Fibroblast of peridontal ligament (primary cell): ENCODE results near the gene PCDHA8.
"Not testable (repeated sequence)": the region's sequence is repeated elsewhere in the genome, so short reads cannot be mapped to it uniquely, and the experiment has no call there.

Experiments used
- DNase-seq: peaks from one replicate; pipeline ENCODE4 v3.0.0-alpha.2; 2010; ENCODE audit errors: extremely low read depth

PCDHA8 gene

GRCh38 chr5:140875085-140876065, 34.4 kb downstream of the PCDHA8 start, which contains the start of gene PCDHA12:
TSS of gene PCDHA12 (plus strand) at chr5:140875308. CDS start at chr5:140875473, 165 bp downstream.
- no peak for DNase-seq

DNA sequence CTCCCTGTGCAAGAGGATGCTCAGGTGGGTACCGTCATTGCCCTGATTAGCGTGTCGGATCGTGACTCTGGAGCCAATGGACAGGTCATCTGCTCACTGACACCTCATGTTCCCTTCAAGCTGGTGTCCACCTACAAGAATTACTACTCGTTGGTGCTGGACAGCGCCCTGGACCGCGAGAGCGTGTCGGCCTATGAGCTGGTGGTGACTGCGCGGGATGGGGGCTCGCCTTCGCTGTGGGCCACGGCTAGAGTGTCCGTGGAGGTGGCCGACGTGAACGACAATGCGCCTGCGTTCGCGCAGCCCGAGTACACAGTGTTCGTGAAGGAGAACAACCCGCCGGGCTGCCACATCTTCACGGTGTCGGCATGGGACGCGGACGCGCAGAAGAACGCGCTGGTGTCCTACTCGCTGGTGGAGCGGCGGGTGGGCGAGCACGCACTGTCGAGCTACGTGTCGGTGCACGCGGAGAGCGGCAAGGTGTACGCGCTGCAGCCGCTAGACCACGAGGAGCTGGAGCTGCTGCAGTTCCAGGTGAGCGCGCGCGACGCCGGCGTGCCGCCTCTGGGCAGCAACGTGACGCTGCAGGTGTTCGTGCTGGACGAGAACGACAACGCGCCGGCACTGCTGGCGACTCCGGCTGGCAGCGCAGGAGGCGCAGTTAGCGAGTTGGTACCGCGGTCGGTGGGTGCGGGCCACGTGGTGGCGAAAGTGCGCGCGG, 35.7 kb downstream of the PCDHA8 start:
- not testable (repeated sequence) for DNase-seq

DNA sequence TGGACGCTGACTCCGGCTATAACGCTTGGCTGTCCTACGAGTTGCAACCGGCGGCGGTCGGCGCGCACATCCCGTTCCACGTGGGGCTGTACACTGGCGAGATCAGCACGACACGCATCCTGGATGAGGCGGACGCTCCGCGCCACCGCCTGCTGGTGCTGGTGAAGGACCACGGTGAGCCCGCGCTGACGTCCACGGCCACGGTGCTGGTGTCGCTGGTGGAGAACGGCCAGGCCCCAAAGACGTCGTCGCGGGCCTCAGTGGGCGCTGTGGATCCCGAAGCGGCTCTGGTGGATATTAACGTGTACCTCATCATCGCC, 36.2 kb downstream of the PCDHA8 start:
- no peak for DNase-seq

GRCh38 chr5:140881889-140882590, 41.1 kb downstream of the PCDHA8 start, which contains the start of gene PCDHA13:
TSS of gene PCDHA13 (plus strand) at chr5:140882124. CDS start at chr5:140882269, 145 bp downstream.
- DNase-seq: no peak

GRCh38 chr5:140882591-140882899, 41.6 kb downstream of the PCDHA8 start:
- no peak for DNase-seq

GRCh38 chr5:140883373-140883772, 42.4 kb downstream of the PCDHA8 start:
- DNase-seq: no peak

DNA sequence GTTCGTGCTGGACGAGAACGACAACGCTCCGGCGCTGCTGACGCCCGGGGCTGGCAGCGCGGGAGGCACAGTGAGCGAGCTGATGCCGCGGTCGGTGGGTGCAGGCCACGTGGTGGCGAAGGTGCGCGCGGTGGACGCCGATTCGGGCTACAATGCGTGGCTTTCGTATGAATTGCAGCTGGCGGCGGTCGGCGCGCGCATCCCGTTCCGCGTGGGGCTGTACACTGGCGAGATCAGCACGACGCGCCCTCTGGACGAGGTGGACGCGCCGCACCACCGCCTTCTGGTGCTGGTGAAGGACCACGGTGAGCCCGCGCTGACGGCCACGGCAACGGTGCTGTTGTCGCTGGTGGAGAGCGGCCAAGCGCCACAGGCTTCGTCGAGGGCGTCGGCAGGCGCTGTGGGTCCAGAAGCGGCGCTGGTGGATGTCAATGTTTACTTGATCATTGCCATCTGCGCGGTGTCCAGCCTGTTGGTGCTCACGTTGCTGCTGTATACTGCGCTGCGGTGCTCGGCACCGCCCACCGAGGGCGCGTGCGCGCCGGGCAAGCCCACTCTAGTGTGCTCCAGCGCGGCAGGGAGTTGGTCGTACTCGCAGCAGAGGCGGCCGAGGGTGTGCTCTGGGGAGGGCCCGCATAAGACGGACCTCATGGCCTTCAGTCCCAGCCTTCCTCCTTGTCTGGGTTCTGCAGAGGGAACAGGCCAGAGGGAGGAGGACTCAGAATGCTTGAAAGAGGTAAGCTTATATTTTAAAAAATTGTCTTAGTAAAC, 43.1 kb downstream of the PCDHA8 start:
- no peak for DNase-seq
